Psoas muscle (tissue), 8 donors: ENCODE results near the gene MST1. TPM values are rescaled to one million over a fixed set of nuclear protein-coding genes. Genes with fewer than 3 reads are reported as not detected.

Source experiments
- ATAC-seq, 4 donors: fragments of 200-7000 bp; cut with Tn5 transposase; one replicate each; pipeline ENCODE4 v1.9.1; 2020; ENCODE audit warnings: moderate library complexity in 3 of 4, mild to moderate bottlenecking in 2 of 4
- DNase-seq, 2 donors: peaks; one replicate each; pipeline ENCODE4 v3.0.0-alpha.2; 2020
- H3K27ac ChIP-seq: fragments of 200-600 bp; one replicate; pipeline ENCODE4 v1.8.0; 2022
- H3K27me3 ChIP-seq, 3 donors: fragments of 200-600 bp in 1 of 3; one replicate each; pipeline versions ENCODE4 v1.6.1 to v1.8.0; 2013 to 2022; ENCODE audit warnings: low read length in 2 of 3, mild to moderate bottlenecking in 2 of 3, moderate library complexity in 1 of 3; ENCODE audit not compliant: insufficient read depth in 3 of 3
- H3K36me3 ChIP-seq, 2 donors: fragments of 200-600 bp in 1 of 2; one replicate each; pipeline versions ENCODE4 v1.6.1 to v1.8.0; 2013 to 2022; ENCODE audit warnings: low read depth in 1 of 2, mild to moderate bottlenecking in 1 of 2, moderate library complexity in 1 of 2; ENCODE audit not compliant: insufficient read depth in 1 of 2
- H3K4me1 ChIP-seq: fragments of 200-600 bp; one replicate; pipeline ENCODE4 v1.8.0; 2022
- H3K4me3 ChIP-seq: fragments of 200-600 bp; one replicate; pipeline ENCODE4 v1.8.0; 2022; ENCODE audit warnings: mild to moderate bottlenecking
- H3K9me3 ChIP-seq: fragments of 200-600 bp; one replicate; pipeline ENCODE4 v1.8.0; 2022
- CTCF ChIP-seq: fragments of 200-600 bp; IDR thresholded peaks from one replicate; pipeline ENCODE4 v1.8.0; 2022; ENCODE audit warnings: antibody characterized with exemption
- WGBS, 3 donors: extraction: QIAGEN DNeasy Blood & Tissue Kit; methylation state at CpG; one replicate each; pipeline versions ENCODE4 v1.1.6 to v1.1.7; 2013; 5-methylcytosine and 5-hydroxymethylcytosine counted together
- intact Hi-C, 2 donors: fragments of 100-400 bp; cut with DNase I; formaldehyde crosslinking; loops; one replicate each; pipeline versions ENCODE4 v1.11.0 to v1.14.2; 2022
- polyA plus RNA-seq, 3 donors: library from polyadenylated mRNA; stranded (reverse); fragments of 200-250 nt; gene quantifications; one replicate each; pipeline ENCODE4 v1.2.3, GENCODE V29; 2013
- total RNA-seq, 4 donors: library from RNA; stranded (reverse); fragmentation: NEBNext Ultra II Directional in 2 of 4; extraction: Animal tissue kit (Norgen Biotek cat#: 25700) in 2 of 4; gene quantifications; one replicate each; pipeline versions ENCODE4 v1.2.1 to v1.2.4, GENCODE V29; 2021 to 2023
- donor health status: healthy with polysubstance abuse.
- donor health status: DM: no; HTN: no; CAD: no; lungs with moderate emphysema.
- donor health status: Bipolar disorder and iron deficiency.
- donor health status: healthy.
- donor health status: DM: yes; HTN: yes; CAD: no.
- donor health status: DM: no; HTN: no; CAD: no.
- donor health status: DM: no; HTN: no; CAD: no.
- donor health status: DM: yes; HTN: yes; CAD: no.

MST1 gene
- total and polyA plus RNA-seq, 7 donors, result 1.4 to 7.0 (median 3.2) TPM

- no peak for TF ChIP-seq CTCF
- H3K27ac ChIP-seq, result no peak overlapping the region
- H3K36me3 ChIP-seq, result no peaks in the 10 kb centered on the region
- no peaks in the 10 kb centered on the region for H3K4me1 ChIP-seq
- no peaks in the 10 kb centered on the region for H3K9me3 ChIP-seq
- H3K4me3 ChIP-seq, result no peak overlapping the region
- DNase-seq (no peak), ATAC-seq (peak; percentile 21 to 54 (median 48))
- no peaks in the 10 kb centered on the region for H3K27me3 ChIP-seq
- WGBS, 3 donors, result 17 to 30% (median 25%) methylated on average over 16 to 18 of the region's 18 CpGs
- intact Hi-C loops, result no loop called here
Measured at GRCh38 chr3:49656541-49657112, 32.6 kb downstream of the MST1 start.

GRCh38 chr3:49655731-49656285 is 33.5 kb downstream of the MST1 start:
- no peaks in the 10 kb centered on the region for H3K9me3 ChIP-seq
- intact Hi-C loops, result no loop called here
- H3K27me3 ChIP-seq, result no peaks in the 10 kb centered on the region
- no peak overlapping the region for H3K27ac ChIP-seq
- H3K4me1 ChIP-seq, result no peaks in the 10 kb centered on the region
- 83 to 94% (median 88%) methylated on average over 19 of the region's 19 CpGs for WGBS, 3 donors
- H3K4me3 ChIP-seq, result no peak overlapping the region
- DNase-seq (no peak), ATAC-seq (peak in 1 of 4 donors; percentile 20)
- no peaks in the 10 kb centered on the region for H3K36me3 ChIP-seq
- no peak for TF ChIP-seq CTCF

- ATAC-seq, result no peak
- Histone ChIP-seq H3K9me3 (no peaks in the 10 kb centered on the region), H3K27ac (no peak overlapping the region), H3K36me3 (no peaks in the 10 kb centered on the region), H3K4me3 (no peak overlapping the region), H3K4me1 (no peaks in the 10 kb centered on the region), H3K27me3 (no peaks in the 10 kb centered on the region)
- TF ChIP-seq CTCF, result no peak
- intact Hi-C loops, result no loop called here
- peak in 1 of 2 donors; percentile 45 for DNase-seq
- WGBS, 3 donors, result 45 to 73% (median 50%) methylated on average over 10 of the region's 10 CpGs
Measured at GRCh38 chr3:49654955-49655556, 34.2 kb downstream of the MST1 start.

GRCh38 chr3:49654176-49654825 is 35.0 kb downstream of the MST1 start:
- Histone ChIP-seq H3K4me3 (no peak overlapping the region), H3K4me1 (peaks cover under 1% of the 10 kb centered on the region), H3K9me3 (no peaks in the 10 kb centered on the region), H3K27me3 (no peaks in the 10 kb centered on the region), H3K36me3 (no peaks in the 10 kb centered on the region), H3K27ac (no peak overlapping the region)
- ATAC-seq (no peak), DNase-seq (peak in 1 of 2 donors; percentile 44)
- 90 to 93% (median 90%) methylated on average over 17 of the region's 17 CpGs for WGBS, 3 donors
- no peak for TF ChIP-seq CTCF
- intact Hi-C loops, result no loop called here
